Smooth muscle cell (in vitro differentiated cells): ENCODE results near the gene KIAA1217. TPM values are rescaled to one million over a fixed set of nuclear protein-coding genes. Genes with fewer than 3 reads are reported as not detected.
A peak's percentile ranks its signal among the peaks of the same experiment; 100 is the strongest.

Experiments
- DNase-seq: peaks from one replicate; lab custom pipeline; 2025; ENCODE audit not compliant: unreplicated experiment; lab: John Stamatoyannopoulos, UW
- H2AFZ ChIP-seq: fragments of 200-600 bp; sonication (generic); 2 replicates; pipeline ENCODE4 v1.6.0; 2016; ENCODE audit warnings: antibody characterized with exemption, low read depth, mild to moderate bottlenecking
- H3F3A ChIP-seq: fragments of 200-600 bp; sonication (generic); 2 replicates; pipeline ENCODE4 v1.6.0; 2017; ENCODE audit warnings: antibody characterized with exemption, low read depth
- H3K27ac ChIP-seq: fragments of 200-600 bp; sonication (generic); 2 replicates; pipeline ENCODE4 v1.5.1; 2016; ENCODE audit warnings: low read depth, mild to moderate bottlenecking
- H3K27me3 ChIP-seq: fragments of 200-600 bp; sonication (generic); 2 replicates; pipeline ENCODE4 v1.6.1; 2016; ENCODE audit warnings: low read depth, mild to moderate bottlenecking
- H3K36me3 ChIP-seq: fragments of 200-600 bp; sonication (generic); 2 replicates; pipeline ENCODE4 v1.5.1; 2016; ENCODE audit warnings: low read depth
- H3K4me1 ChIP-seq: fragments of 200-600 bp; sonication (generic); 2 replicates; pipeline ENCODE4 v1.5.1; 2016; ENCODE audit warnings: low read depth
- H3K4me2 ChIP-seq: fragments of 200-600 bp; sonication (generic); 2 replicates; pipeline ENCODE4 v1.6.0; 2016; ENCODE audit warnings: mild to moderate bottlenecking
- H3K4me3 ChIP-seq: fragments of 200-600 bp; sonication (generic); 2 replicates; pipeline ENCODE4 v1.5.1; 2016; ENCODE audit warnings: mild to moderate bottlenecking
- H3K79me2 ChIP-seq: fragments of 200-600 bp; sonication (generic); 2 replicates; pipeline ENCODE4 v1.6.0; 2016; ENCODE audit warnings: low read depth, mild to moderate bottlenecking
- H3K9ac ChIP-seq: fragments of 200-600 bp; sonication (generic); 2 replicates; pipeline ENCODE4 v1.6.0; 2016; ENCODE audit warnings: low read depth
- H3K9me3 ChIP-seq: fragments of 200-600 bp; sonication (generic); replicated peaks from 2 replicates; pipeline ENCODE4 v1.5.1; 2016; ENCODE audit warnings: low read depth
- H4K20me1 ChIP-seq: fragments of 200-600 bp; sonication (generic); 2 replicates; pipeline ENCODE4 v1.6.0; 2016; ENCODE audit warnings: low read depth
- WGBS: methylation state at CpG from one replicate; pipeline ENCODE4 v1.1.7; 2016; ENCODE audit warnings: low lambda C conversion rate; 5-methylcytosine and 5-hydroxymethylcytosine counted together
- polyA plus RNA-seq: library from polyadenylated mRNA; unstranded; fragments of >200 nt; fragmentation: Nextera tagmentation; extraction: Ambion mirVana; gene quantifications from 2 replicates; pipeline ENCODE4 v1.2.1, GENCODE V29; 2016
- total RNA-seq: library from RNA; depleted of rRNA; stranded (reverse); fragments of >200 nt; gene quantifications from 2 replicates; pipeline ENCODE4 v1.2.3, GENCODE V29; 2014
- TF ChIP-seq, protein P1 (sequence below): fragments of 200-600 bp; sonication (generic); IDR thresholded peaks from 2 replicates; pipeline ENCODE4 v1.5.1; 2017; ENCODE audit warnings: borderline replicate concordance, mild to moderate bottlenecking, antibody characterized with exemption; ENCODE audit not compliant: insufficient read depth, poor library complexity, severe bottlenecking

Gene KIAA1217
- total and polyA plus RNA-seq, 2 experiments from 2014 or later: 43.3 to 68.8 TPM

DNA sequence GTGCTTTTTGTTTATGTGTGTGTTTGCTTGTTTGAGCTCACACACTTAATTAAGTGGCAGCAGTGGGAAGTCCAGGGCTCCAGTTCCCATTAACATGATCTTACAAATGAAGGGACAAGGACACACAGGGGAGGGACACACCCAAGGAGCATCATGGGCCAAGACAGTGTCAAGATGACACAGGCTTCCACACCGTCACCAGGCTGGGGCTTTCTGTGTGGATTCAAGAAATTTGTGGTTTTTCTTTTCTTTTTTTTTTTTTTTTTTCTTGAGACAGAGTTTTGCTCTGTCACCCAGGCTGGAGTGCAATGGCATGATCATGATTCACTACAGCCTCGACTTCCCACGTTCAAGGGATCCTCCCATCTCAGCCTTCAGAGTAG is 173.6 kb downstream of the KIAA1217 start:
- Histone ChIP-seq H3K36me3 (no peaks in the 10 kb centered on the region), H3K9ac (peak overlapping the region; percentile 78), H3K27me3 (no peaks in the 10 kb centered on the region), H3F3A (peaks cover 25% of the 10 kb centered on the region), H3K9me3 (no peaks in the 10 kb centered on the region), H3K27ac (peak overlapping the region; percentile 98), H3K4me1 (peaks cover 25% of the 10 kb centered on the region), H3K79me2 (no peaks in the 10 kb centered on the region), H4K20me1 (no peaks in the 10 kb centered on the region), H2AFZ (no peak overlapping the region), H3K4me2 (peak overlapping the region; percentile 62), H3K4me3 (no peak overlapping the region)
- WGBS: 17% methylated on average over 3 of the region's 3 CpGs
- no peak for DNase-seq
- TF ChIP-seq, protein P1, sequence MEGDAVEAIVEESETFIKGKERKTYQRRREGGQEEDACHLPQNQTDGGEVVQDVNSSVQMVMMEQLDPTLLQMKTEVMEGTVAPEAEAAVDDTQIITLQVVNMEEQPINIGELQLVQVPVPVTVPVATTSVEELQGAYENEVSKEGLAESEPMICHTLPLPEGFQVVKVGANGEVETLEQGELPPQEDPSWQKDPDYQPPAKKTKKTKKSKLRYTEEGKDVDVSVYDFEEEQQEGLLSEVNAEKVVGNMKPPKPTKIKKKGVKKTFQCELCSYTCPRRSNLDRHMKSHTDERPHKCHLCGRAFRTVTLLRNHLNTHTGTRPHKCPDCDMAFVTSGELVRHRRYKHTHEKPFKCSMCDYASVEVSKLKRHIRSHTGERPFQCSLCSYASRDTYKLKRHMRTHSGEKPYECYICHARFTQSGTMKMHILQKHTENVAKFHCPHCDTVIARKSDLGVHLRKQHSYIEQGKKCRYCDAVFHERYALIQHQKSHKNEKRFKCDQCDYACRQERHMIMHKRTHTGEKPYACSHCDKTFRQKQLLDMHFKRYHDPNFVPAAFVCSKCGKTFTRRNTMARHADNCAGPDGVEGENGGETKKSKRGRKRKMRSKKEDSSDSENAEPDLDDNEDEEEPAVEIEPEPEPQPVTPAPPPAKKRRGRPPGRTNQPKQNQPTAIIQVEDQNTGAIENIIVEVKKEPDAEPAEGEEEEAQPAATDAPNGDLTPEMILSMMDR: no peak

DNA sequence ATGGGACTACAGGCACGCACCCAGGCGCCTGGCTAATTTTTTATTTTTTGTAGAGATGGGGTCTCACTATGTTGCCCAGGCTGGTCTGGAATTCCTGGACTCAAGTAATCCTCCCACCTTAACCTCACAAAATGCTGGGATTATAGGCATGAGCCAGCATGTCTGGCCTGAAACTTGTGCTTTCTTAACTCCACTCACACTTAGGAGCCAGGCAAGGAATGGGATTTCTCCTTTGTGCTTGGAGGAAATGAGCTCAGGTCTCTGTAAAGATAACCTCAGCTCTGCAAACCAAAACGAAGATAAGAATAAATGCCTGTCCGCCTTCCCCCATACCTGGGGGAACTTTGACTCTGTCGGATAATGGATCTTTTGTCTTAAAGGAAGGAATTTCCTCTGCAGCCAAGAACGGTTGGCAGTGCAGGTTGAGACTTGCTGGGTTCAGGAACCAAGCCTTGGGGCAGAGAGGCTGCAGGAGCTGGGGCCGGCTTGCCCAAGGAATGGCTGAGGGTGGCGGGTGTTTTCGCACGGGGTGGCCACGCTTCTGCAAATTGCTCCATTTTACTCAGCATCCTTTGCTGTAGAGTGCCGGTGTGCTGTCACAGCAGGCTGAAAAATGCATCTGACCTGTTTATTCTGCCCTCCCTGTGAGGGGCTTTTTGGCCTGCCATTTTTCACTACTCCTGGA is 174.2 kb downstream of the KIAA1217 start:
- Histone ChIP-seq H3K9ac (peak overlapping the region; percentile 78), H3K27ac (peak overlapping the region; percentile 98), H2AFZ (no peak overlapping the region), H4K20me1 (no peaks in the 10 kb centered on the region), H3K79me2 (no peaks in the 10 kb centered on the region), H3F3A (peaks cover 25% of the 10 kb centered on the region), H3K4me2 (peak overlapping the region; percentile 62), H3K36me3 (no peaks in the 10 kb centered on the region), H3K4me1 (peaks cover 25% of the 10 kb centered on the region), H3K9me3 (no peaks in the 10 kb centered on the region), H3K27me3 (no peaks in the 10 kb centered on the region), H3K4me3 (peak overlapping the region; percentile 2)
- 32% methylated on average over 12 of the region's 12 CpGs for WGBS
- no peak for DNase-seq
- TF ChIP-seq, protein P1: no peak

DNA sequence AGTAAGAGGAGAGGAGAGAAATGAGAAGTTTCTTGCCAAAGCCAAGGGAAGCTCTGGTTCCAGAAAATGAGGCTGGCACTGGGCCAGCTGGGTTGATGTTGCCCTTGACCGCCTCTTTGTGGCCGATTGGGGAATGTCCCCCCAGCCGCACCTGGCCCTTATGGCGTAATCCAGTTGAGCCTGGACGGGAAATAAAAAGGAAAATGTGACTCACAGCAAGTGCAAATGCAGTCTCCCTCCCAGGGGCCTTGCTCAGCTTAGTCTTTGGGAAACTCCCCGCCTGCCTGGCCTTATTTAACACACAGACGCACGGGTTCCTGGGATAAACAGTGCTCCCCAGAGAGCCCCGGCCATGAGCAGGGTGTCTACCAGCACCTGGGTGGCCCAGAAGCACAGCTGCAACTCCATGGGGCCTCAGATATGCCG is 174.8 kb downstream of the KIAA1217 start:
- Histone ChIP-seq H3K79me2 (no peaks in the 10 kb centered on the region), H3K4me1 (peaks cover 25% of the 10 kb centered on the region), H3K4me3 (no peak overlapping the region), H3K4me2 (peak overlapping the region; percentile 62), H3K27ac (peak overlapping the region; percentile 98), H3K36me3 (no peaks in the 10 kb centered on the region), H3K27me3 (no peaks in the 10 kb centered on the region), H3K9me3 (no peaks in the 10 kb centered on the region), H3K9ac (peak overlapping the region; percentile 89), H3F3A (peaks cover 25% of the 10 kb centered on the region), H4K20me1 (no peaks in the 10 kb centered on the region), H2AFZ (no peak overlapping the region)
- 4% methylated on average over 10 of the region's 10 CpGs for WGBS
- TF ChIP-seq, protein P1: peak; percentile 39
- peak; percentile 39 for DNase-seq

DNA sequence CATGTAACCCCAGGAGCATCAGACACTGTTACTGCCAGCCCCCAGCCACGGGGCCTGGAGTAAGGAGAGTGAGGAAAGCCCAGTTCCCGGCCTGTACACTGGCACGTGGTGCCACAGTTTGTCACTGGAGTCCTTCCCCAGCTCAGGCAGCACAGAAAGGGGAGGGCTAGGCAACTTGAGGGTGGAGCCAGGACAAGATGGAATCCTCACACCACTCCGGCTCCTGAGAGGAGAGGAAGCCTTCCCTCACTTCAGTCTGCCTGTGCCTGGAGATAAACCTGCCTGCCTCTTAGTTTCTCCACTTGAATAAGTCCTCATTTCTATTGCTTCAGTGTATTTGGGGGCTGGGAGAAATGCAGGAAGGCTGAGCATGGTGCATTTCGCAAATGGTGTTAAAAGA is 176.0 kb downstream of the KIAA1217 start:
- Histone ChIP-seq H3K36me3 (no peaks in the 10 kb centered on the region), H3K9ac (peak overlapping the region; percentile 89), H3K9me3 (no peaks in the 10 kb centered on the region), H3K4me3 (no peak overlapping the region), H4K20me1 (no peaks in the 10 kb centered on the region), H2AFZ (no peak overlapping the region), H3F3A (peaks cover 25% of the 10 kb centered on the region), H3K79me2 (no peaks in the 10 kb centered on the region), H3K27ac (peak overlapping the region; percentile 98), H3K4me2 (peak overlapping the region; percentile 59), H3K4me1 (peaks cover 25% of the 10 kb centered on the region), H3K27me3 (no peaks in the 10 kb centered on the region)
- 44% methylated on average over 5 of the region's 5 CpGs for WGBS
- no peak for DNase-seq
- TF ChIP-seq, protein P1: no peak
